A549 treated with CORT108297 at 1 μM for 4 hours (cell line): ENCODE results near the gene VASH2. TPM values are rescaled to one million over a fixed set of nuclear protein-coding genes. Genes with fewer than 3 reads are reported as not detected.

Experiments used
- total RNA-seq: library from RNA; stranded (reverse); fragments of 200-300 nt; extraction: Qiagen RNA extraction; gene quantifications from 5 replicates; pipeline ENCODE4 v1.2.3, GENCODE V29; 2022

Gene VASH2
- 2.8 to 4.0 TPM (median 3.7 TPM) in 5 replicates for total RNA-seq

DNA sequence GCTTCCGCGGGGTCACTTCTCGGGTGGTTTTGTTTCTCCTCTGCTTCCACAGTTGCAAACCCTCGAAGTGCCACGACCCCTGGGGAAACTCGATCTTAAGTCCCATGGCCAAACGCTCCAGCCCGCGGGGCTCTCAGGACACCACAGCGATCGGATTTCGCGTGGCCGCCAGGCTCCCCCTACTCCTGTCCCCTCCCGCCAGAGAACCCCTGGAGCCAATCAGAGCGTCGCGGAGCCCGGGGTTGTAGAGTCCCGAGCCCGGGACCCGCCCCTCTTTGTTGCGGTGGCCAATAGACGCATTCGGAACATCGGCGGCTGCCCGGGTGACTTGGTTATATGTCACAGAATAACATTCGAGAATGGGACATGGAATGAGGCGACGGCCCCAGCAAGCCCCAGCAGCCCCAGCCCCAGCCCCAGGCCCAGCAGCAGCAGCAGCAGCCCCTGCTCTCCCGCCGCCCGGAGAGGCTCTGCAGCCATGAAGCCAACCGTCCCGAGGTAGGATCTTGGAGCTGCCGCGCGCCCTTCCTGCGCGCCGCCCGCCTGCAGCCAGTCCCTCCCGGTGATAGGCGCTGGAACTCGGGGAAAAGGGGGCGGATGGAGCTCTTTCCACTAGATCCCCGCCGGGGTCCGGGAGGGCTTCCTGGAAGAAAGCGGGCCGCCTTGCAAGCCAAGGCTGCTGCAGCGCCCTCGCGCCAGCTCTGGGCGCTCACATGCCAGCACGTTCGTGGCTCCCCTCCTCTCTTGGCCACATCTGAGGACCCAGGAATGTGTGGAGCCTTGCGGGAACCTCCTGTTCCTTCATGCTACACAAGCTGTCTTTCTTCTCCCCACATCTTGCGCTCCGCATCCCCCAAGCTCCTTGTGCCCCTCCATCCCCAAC, at the start of gene VASH2:
TSS of gene VASH2 (plus strand) at position 299 of the 883 bp plus-strand sequence. CDS start 1,002 bp downstream, outside the sequence.

DNA sequence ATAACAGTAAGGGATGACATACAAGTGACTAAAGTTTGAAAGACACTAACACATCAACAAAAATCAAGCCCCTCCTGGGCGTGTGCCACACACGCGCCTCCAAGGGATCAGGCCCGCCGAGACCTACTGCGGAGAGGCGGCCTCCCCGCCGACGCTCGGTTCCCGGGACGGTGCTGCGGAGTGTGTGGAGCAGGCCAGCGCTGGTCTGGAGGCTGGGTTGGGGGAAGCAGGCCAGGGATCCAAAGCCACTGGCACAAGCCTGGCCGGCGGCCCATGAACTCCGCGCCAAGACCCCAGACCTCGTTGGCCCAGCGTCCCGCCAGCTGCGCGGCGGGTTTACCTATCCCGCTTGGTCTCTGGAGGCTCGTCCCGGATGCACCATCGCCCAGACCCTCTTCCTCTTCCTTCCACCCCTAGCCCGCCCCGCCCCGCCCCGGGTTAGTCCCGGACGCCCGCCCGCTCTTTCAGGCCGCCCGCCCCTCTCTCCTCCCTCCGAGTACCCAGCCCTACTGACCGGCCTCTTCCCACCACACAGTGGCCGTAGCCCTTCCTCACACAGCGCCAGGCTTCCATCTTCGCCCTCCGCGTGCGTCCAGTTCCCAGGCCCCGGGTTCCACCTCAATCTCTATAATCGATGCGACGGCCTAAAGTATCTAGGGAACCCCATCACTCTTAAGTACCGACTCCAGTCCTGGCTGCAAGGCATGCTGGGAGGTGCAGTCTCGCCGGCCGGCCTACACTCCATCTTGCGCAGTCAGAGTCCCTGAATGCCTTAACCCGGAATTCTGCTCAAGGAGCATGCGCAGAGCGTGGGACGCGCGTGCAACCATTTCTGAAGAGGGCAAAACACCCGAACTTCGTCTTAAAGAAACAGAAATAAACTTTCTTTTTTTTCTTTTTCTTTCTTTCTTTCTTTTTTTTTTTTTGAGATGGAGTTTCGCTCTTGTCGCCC, 65.0 kb downstream of the VASH2 start, which contains the start of gene ANGEL2:
TSS of gene ANGEL2 (minus strand) at position 769 of the 952 bp plus-strand sequence. CDS start at position 573, 196 bp downstream.

Other genes with a start within 250 kb of the VASH2 start
- 28.9 to 40.1 TPM (median 30.3 TPM) in 5 replicates for gene NSL1, start 158.8 kb upstream of the VASH2 start, total RNA-seq
- gene TATDN3, start 158.6 kb upstream of the VASH2 start, total RNA-seq: 11.4 to 15.5 TPM (median 12.1 TPM) in 5 replicates
- 0.28 TPM in 2 of 5 replicates, not detected in the others for gene SPATA45, start 102.9 kb upstream of the VASH2 start, total RNA-seq
- 14.3 to 18.3 TPM (median 15.8 TPM) in 5 replicates for gene FLVCR1, start 92.3 kb upstream of the VASH2 start, total RNA-seq
- 14.1 to 19.8 TPM (median 16.6 TPM) in 5 replicates for gene ANGEL2, start 65.3 kb downstream of the VASH2 start, total RNA-seq
- gene RPS6KC1, start 100.7 kb downstream of the VASH2 start, total RNA-seq: 8.3 to 12.4 TPM (median 10.9 TPM) in 5 replicates